H1 (cell line): ENCODE data around the gene PKMYT1. TPM values are rescaled to one million over a fixed set of nuclear protein-coding genes. Genes with fewer than 3 reads are reported as not detected.

ENCODE experiments used
- BACH1 ChIP-seq: IDR thresholded peaks from 2 replicates; pipeline ENCODE4 v1.6.1; 2012; ENCODE audit warnings: low read length, improper control_type of control experiment
- CBX5 ChIP-seq: fragments of 300-800, 300-1000 bp; sonication (generic); IDR thresholded peaks from 2 replicates; pipeline ENCODE4 v1.7.1; 2016; ENCODE audit warnings: antibody characterized with exemption, low read length, low read depth
- CBX8 ChIP-seq: fragments of 300-800, 300-1000 bp; sonication (generic); IDR thresholded peaks from 2 replicates; pipeline ENCODE4 v1.7.1; 2016; ENCODE audit warnings: low read depth, low read length, borderline replicate concordance
- CREB1 ChIP-seq: IDR thresholded peaks from 2 replicates; pipeline ENCODE4 v1.6.1; 2012; ENCODE audit warnings: inconsistent platforms
- CTBP2 ChIP-seq: IDR thresholded peaks from 2 replicates; pipeline ENCODE4 v1.7.0; 2011; ENCODE audit warnings: borderline replicate concordance, mild to moderate bottlenecking, moderate library complexity, mixed read lengths, low read length; ENCODE audit not compliant: insufficient read depth, insufficient read length
- CTCF ChIP-seq, 3 experiments: IDR thresholded peaks; 1 replicate in 2 of 3; 2 replicates in 1 of 3; pipeline versions ENCODE4 v1.5.1 to v1.6.1; 2011; ENCODE audit warnings: low read length in 3 of 3, mild to moderate bottlenecking in 3 of 3, inconsistent platforms in 2 of 3, low read depth in 1 of 3, moderate library complexity in 1 of 3; ENCODE audit not compliant: insufficient read depth in 1 of 3; ENCODE audit errors: control extremely low read depth in 1 of 3
- EZH2 ChIP-seq: fragments of 200-600 bp; sonication (generic); IDR thresholded peaks from 2 replicates; pipeline ENCODE4 v1.7.1; 2012; ENCODE audit warnings: low read depth, mild to moderate bottlenecking, moderate library complexity, low read length, inconsistent platforms; ENCODE audit not compliant: severe bottlenecking
- FOSL1 ChIP-seq: IDR thresholded peaks from 2 replicates; pipeline ENCODE4 v1.6.1; 2011; ENCODE audit warnings: mild to moderate bottlenecking, low read depth, low read length, moderate library complexity; ENCODE audit not compliant: insufficient read depth
- HDAC2 ChIP-seq, 2 experiments: fragments of 300-600 bp in 1 of 2; sonication (generic) in 1 of 2; IDR thresholded peaks; 2 replicates each; pipeline ENCODE4 v1.6.1; 2011 to 2012; ENCODE audit warnings: low read depth in 2 of 2, low read length in 2 of 2, mild to moderate bottlenecking in 2 of 2, moderate library complexity in 2 of 2, borderline replicate concordance in 1 of 2, inconsistent platforms in 1 of 2
- JUN ChIP-seq: IDR thresholded peaks from 2 replicates; pipeline ENCODE4 v1.6.1; 2011; ENCODE audit warnings: low read depth, mild to moderate bottlenecking, improper control_type of control experiment, low read length
- KDM1A ChIP-seq: fragments of 200-600, 300-600 bp; sonication (generic); IDR thresholded peaks from 2 replicates; pipeline ENCODE4 v1.7.1; 2016; ENCODE audit warnings: mild to moderate bottlenecking, low read length, borderline replicate concordance
- PHF8 ChIP-seq: fragments of 200-600 bp; sonication (generic); conservative IDR thresholded peaks from 2 replicates; pipeline ENCODE4 v1.7.1; 2012; ENCODE audit warnings: low read depth, mild to moderate bottlenecking, inconsistent platforms, low read length, moderate library complexity
- POLR2AphosphoS5 ChIP-seq: IDR thresholded peaks from 2 replicates; pipeline ENCODE4 v1.6.1; 2011; ENCODE audit warnings: low read depth, low read length
- POU5F1 ChIP-seq: IDR thresholded peaks from 2 replicates; pipeline ENCODE4 v1.6.1; 2011; ENCODE audit warnings: low read depth, mild to moderate bottlenecking, low read length, moderate library complexity
- RBBP5 ChIP-seq: IDR thresholded peaks from 2 replicates; pipeline ENCODE4 v1.7.1; 2012; ENCODE audit warnings: low read depth, mild to moderate bottlenecking, inconsistent platforms, low read length, moderate library complexity, borderline replicate concordance
- RNF2 ChIP-seq: fragments of 200-900, 300-1000 bp; sonication (generic); IDR thresholded peaks from 2 replicates; pipeline ENCODE4 v1.7.1; 2016; ENCODE audit warnings: borderline replicate concordance, low read depth, mild to moderate bottlenecking, antibody characterized with exemption, low read length; ENCODE audit not compliant: poor library complexity, severe bottlenecking; ENCODE audit errors: missing control alignments
- SRF ChIP-seq: IDR thresholded peaks from 2 replicates; pipeline ENCODE4 v1.6.1; 2011; ENCODE audit warnings: mild to moderate bottlenecking, low read depth, low read length, moderate library complexity
- SUZ12 ChIP-seq: fragments of 200-600 bp; sonication (generic); IDR thresholded peaks from 2 replicates; pipeline ENCODE4 v1.6.1; 2012; ENCODE audit warnings: mild to moderate bottlenecking, inconsistent platforms, low read length, moderate library complexity, mixed read lengths
- TBP ChIP-seq: IDR thresholded peaks from 2 replicates; pipeline ENCODE4 v1.6.1; 2011; ENCODE audit warnings: low read depth, low read length, improper control_type of control experiment
- TEAD4 ChIP-seq: IDR thresholded peaks from 2 replicates; pipeline ENCODE4 v1.6.1; 2012; ENCODE audit warnings: low read depth, low read length, inconsistent platforms, mixed read lengths
- ZNF274 ChIP-seq: IDR thresholded peaks from 2 replicates; pipeline ENCODE4 v1.7.0; 2012; ENCODE audit warnings: low read length, borderline replicate concordance; ENCODE audit errors: extremely low read depth
- polyA plus RNA-seq, 7 experiments: library from polyadenylated mRNA; depleted of rRNA in 3 of 7; stranded (reverse) in 5 of 7; unstranded in 2 of 7; fragments of >200 nt in 5 of 7; fragments of 200-250 nt in 2 of 7; gene quantifications; 1 replicate in 5 of 7; 2 replicates in 1 of 7; 4 replicates in 1 of 7; pipeline versions ENCODE4 v1.2.1 to v1.2.3, GENCODE V29; 2011 to 2013; ENCODE audit warnings: missing spikeins in 2 of 7, mixed read lengths in 2 of 7
- total RNA-seq: library from RNA; stranded (reverse); fragmentation: NEBNext Ultra II Directional; extraction: Animal tissue kit (Norgen Biotek cat#: 25700); gene quantifications from 2 replicates; pipeline ENCODE4 v1.2.1, GENCODE V29; 2021

Gene PKMYT1
- total and polyA plus RNA-seq, 2 of the 8 experiments (the other 6 are each of a cell fraction or from before 2014, with no cell fraction given): 74.7 to 85.2 TPM

DNA sequence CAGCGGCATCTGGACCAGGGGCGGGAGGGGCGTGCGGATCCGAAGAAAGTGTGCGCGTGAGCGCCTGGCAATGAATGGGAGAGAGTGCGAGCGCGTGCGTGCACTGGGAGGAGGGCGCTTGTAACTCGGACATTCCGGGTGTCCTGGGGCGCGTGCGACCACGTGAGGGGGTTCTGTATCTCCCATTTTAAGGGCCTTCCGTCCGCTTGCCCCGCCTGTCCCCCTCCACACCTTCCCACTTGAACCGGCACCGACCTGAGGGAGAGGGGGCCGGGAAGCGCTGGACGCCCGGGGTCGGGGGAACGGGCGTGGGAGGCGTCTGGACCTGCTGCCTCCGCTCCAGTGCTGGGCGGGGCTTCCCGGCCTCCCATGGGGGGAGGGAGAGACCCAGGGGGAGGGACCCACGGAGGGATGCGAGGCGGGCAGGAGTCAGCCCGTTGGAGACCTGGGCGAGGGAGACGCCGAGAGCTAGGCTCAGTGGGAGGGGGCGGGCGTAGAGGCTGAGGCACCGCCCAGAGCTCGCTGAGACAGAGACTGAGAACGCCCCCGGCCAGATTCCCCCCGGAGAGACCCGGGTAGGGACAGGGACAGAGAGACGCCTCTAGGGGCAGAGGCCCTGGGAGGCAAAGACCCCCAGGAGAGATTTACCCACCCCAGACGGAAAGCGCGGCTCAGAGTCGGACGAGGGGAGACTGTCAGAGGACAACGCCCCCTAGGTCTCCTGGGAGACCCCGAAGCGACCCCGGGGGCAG lies 16.3 kb downstream of the PKMYT1 start, which contains the start of gene KREMEN2 (continued):
- no peak for TF ChIP-seq POU5F1
- TF ChIP-seq ZNF274: no peak
- no peak for TF ChIP-seq CBX8
- 0 out of 2 replicates have a peak, but pooled peaks have one; percentile 34 for TF ChIP-seq SUZ12
- TF ChIP-seq HDAC2 (IDR thresholded peaks at IDR 0.05; ENCODE audit: borderline replicate concordance in 1 of 2, low read depth in 2 of 2, low read length in 2 of 2): peak in 1 of 2 experiments; percentile 17; a peak in 2 of 4 replicates
- TF ChIP-seq FOSL1: no peak
- no peak for TF ChIP-seq EZH2
- TF ChIP-seq TEAD4: peak; percentile 91
- TF ChIP-seq TBP: no peak
- TF ChIP-seq RNF2: no peak
- no peak for TF ChIP-seq KDM1A
- 0 out of 2 replicates have a peak, but pooled peaks have one; percentile 15 for TF ChIP-seq BACH1
- no peak for TF ChIP-seq CREB1
- no peak for TF ChIP-seq SRF
- TF ChIP-seq CBX5: no peak
- no peak; the same call in 1 of the 2 replicates for TF ChIP-seq PHF8
- no peak for TF ChIP-seq CTBP2
- TF ChIP-seq CTCF (IDR thresholded peaks at IDR 0.05; ENCODE audit: control extremely low read depth in 1 of 3, insufficient read depth in 1 of 3, low read depth in 1 of 3, low read length in 3 of 3): peak in 1 of 3 experiments; percentile 13; a peak in 1 of 4 replicates
- no peak; the same call in 1 of the 2 replicates for TF ChIP-seq POLR2AphosphoS5
- TF ChIP-seq RBBP5: peak; percentile 82; the same call in 1 of the 2 replicates
- TF ChIP-seq JUN: no peak
